Measurements from ENCODE around the gene TEKT5. TPM values are rescaled to one million over a fixed set of nuclear protein-coding genes. Genes with fewer than 3 reads are reported as not detected.

Gene TEKT5
- total and polyA plus RNA-seq, 9 of the 15 experiments (the other 6 are each of a cell fraction or from before 2014, with no cell fraction given): 0.10 to 0.19 TPM; not detected in 7

- no peak for TF ChIP-seq POLR3G (IDR thresholded peaks at IDR 0.05; ENCODE audit: extremely low read depth, insufficient read length, insufficient replicate concordance)
- no peak for TF ChIP-seq TEAD2 (tag; IDR thresholded peaks at IDR 0.05)
- TF ChIP-seq ATF1 (CRISPR knock-in tag; IDR thresholded peaks at IDR 0.05): no peak
- TF ChIP-seq ATF1 (tag; IDR thresholded peaks at IDR 0.05): peak; percentile 86
- no peak for TF ChIP-seq MLX (CRISPR knock-in tag; conservative IDR thresholded peaks at IDR 0.05)
- peak; percentile 90 for TF ChIP-seq ETS2 (tag; IDR thresholded peaks at IDR 0.05; ENCODE audit: borderline replicate concordance, poor library complexity, severe bottlenecking)
- TF ChIP-seq CBX1 (IDR thresholded peaks at IDR 0.05; ENCODE audit: low read depth): peak; percentile 78; the same call in 1 of the 2 replicates
- TF ChIP-seq PHF20 (IDR thresholded peaks at IDR 0.05; ENCODE audit: partially characterized antibody): peak; percentile 97
- no peak for TF ChIP-seq RCOR1 (IDR thresholded peaks at IDR 0.05; ENCODE audit: borderline replicate concordance in 1 of 2, low read depth in 2 of 2, low read length in 2 of 2)
- peak; percentile 84; the same call in 1 of the 2 replicates for TF ChIP-seq MTA3 (IDR thresholded peaks at IDR 0.05; ENCODE audit: borderline replicate concordance)
- TF ChIP-seq REST (IDR thresholded peaks at IDR 0.05; ENCODE audit: borderline replicate concordance): no peak
- 0 out of 2 replicates have a peak, but pooled peaks have one; percentile 62 for TF ChIP-seq REST (CRISPR knock-in tag; IDR thresholded peaks at IDR 0.05; ENCODE audit: low read depth)
- TF ChIP-seq SMARCA5 (IDR thresholded peaks at IDR 0.05): no peak
- TF ChIP-seq PHF8 (IDR thresholded peaks at IDR 0.05; ENCODE audit: borderline replicate concordance, low read length): peak; percentile 99
- no peak for TF ChIP-seq KAT2B (IDR thresholded peaks at IDR 0.05; ENCODE audit: low read depth, low read length)
- TF ChIP-seq CEBPG (CRISPR knock-in tag; IDR thresholded peaks at IDR 0.05): no peak
- no peak for TF ChIP-seq CEBPG (tag; conservative IDR thresholded peaks at IDR 0.05 in 1 of 2, IDR thresholded peaks at IDR 0.05 in 1 of 2)
- TF ChIP-seq ZNF445 (CRISPR knock-in tag; IDR thresholded peaks at IDR 0.05; ENCODE audit: low read depth): no peak
- TF ChIP-seq ZNF133 (CRISPR knock-in tag; IDR thresholded peaks at IDR 0.05): no peak
These were observed 49.1 kb upstream of the TEKT5 start, which contains the start of gene NUBP1 (continued) for GRCh38 chr16:10743610-10744369.
